Ovary (tissue), 9 donors: Measurements from ENCODE around the gene MARCOL. TPM values are rescaled to one million over a fixed set of nuclear protein-coding genes. Genes with fewer than 3 reads are reported as not detected.

Experiments used
- DNase-seq, 5 donors: peaks; one replicate each; pipeline ENCODE4 v3.0.0-alpha.2; 2019 to 2020
- H3K27ac ChIP-seq, 2 donors: fragments of 200-600 bp; one replicate each; pipeline versions ENCODE4 v1.5.1 to v1.8.0; 2019 to 2022
- H3K27me3 ChIP-seq: fragments of 200-600 bp; one replicate; pipeline ENCODE4 v1.8.0; 2022
- H3K36me3 ChIP-seq: fragments of 200-600 bp; sonication (generic); one replicate; pipeline ENCODE4 v1.5.1; 2019
- H3K4me1 ChIP-seq: one replicate; pipeline ENCODE4 v1.8.1; 2013; ENCODE audit warnings: mild to moderate bottlenecking, moderate library complexity; ENCODE audit not compliant: insufficient read depth
- H3K4me3 ChIP-seq: fragments of 200-600 bp; sonication (generic); one replicate; pipeline ENCODE4 v1.5.1; 2017
- H3K9me3 ChIP-seq, 2 donors: fragments of 200-600 bp in 1 of 2; sonication (generic) in 1 of 2; one replicate each; pipeline versions ENCODE4 v1.5.1 to v1.8.1; 2013 to 2019; ENCODE audit warnings: mild to moderate bottlenecking in 1 of 2, moderate library complexity in 1 of 2
- EP300 ChIP-seq: sonication (generic); formaldehyde crosslinking; IDR thresholded peaks from one replicate; pipeline ENCODE4 v1.6.1; 2017; ENCODE audit warnings: antibody characterized with exemption
- POLR2A ChIP-seq: fragments of 450-650 bp; IDR thresholded peaks from one replicate; pipeline ENCODE4 v1.6.1; 2017; ENCODE audit warnings: antibody characterized with exemption, mild to moderate bottlenecking, moderate library complexity
- WGBS, 3 donors: extraction: QIAGEN DNeasy Blood & Tissue Kit in 1 of 3; methylation state at CpG; one replicate each; pipeline versions ENCODE4 v1.1.5 to v1.1.7; 2013 to 2017; 5-methylcytosine and 5-hydroxymethylcytosine counted together
- intact Hi-C, 4 donors: fragments of 100-400 bp; cut with DNase I; formaldehyde crosslinking; loops; one replicate each; pipeline versions ENCODE4 v1.11.0 to v1.15.1; 2022 to 2023
- polyA plus RNA-seq, 2 donors: library from polyadenylated mRNA; stranded (reverse); fragments of 200-250 nt in 1 of 2; fragments of 350-450 nt in 1 of 2; fragmentation: Illumina TruSeq in 1 of 2; extraction: RNeasy Lipid Tissue Mini Kit (QIAGEN cat#74804) in 1 of 2; gene quantifications; one replicate each; pipeline ENCODE4 v1.2.3, GENCODE V29; 2013 to 2014
- total RNA-seq, 7 donors: library from RNA; depleted of rRNA in 2 of 7; stranded (reverse); fragments of >200 nt in 2 of 7; fragmentation: NEBNext Ultra II Directional in 3 of 7; extraction: Animal tissue kit (Norgen Biotek cat#: 25700) in 3 of 7; gene quantifications; one replicate each; pipeline versions ENCODE4 v1.1.0 to v1.2.4, GENCODE V29; 2016 to 2023
- TF ChIP-seq, protein P1 (sequence below), 3 donors: fragments of 450-650 bp in 2 of 3; fragments of 200-600 bp in 1 of 3; IDR thresholded peaks; one replicate each; pipeline versions ENCODE4 v1.5.1 to v1.8.0; 2016 to 2022; ENCODE audit warnings: antibody characterized with exemption in 3 of 3, mild to moderate bottlenecking in 1 of 3
- donor health status: DM: no; HTN: no; CAD: no; lungs with moderate emphysema.
- donor health status: DM: no; HTN: no; CAD: no.
- donor health status: Bipolar disorder and iron deficiency.
- donor health status: DM: yes; HTN: yes; CAD: no.
- donor health status: DM: no; HTN: no; CAD: no.
- donor health status: DM: yes; HTN: yes; CAD: no.

MARCOL gene
- total and polyA plus RNA-seq, 9 donors: 0.20 to 0.72 TPM; not detected in 7

DNA sequence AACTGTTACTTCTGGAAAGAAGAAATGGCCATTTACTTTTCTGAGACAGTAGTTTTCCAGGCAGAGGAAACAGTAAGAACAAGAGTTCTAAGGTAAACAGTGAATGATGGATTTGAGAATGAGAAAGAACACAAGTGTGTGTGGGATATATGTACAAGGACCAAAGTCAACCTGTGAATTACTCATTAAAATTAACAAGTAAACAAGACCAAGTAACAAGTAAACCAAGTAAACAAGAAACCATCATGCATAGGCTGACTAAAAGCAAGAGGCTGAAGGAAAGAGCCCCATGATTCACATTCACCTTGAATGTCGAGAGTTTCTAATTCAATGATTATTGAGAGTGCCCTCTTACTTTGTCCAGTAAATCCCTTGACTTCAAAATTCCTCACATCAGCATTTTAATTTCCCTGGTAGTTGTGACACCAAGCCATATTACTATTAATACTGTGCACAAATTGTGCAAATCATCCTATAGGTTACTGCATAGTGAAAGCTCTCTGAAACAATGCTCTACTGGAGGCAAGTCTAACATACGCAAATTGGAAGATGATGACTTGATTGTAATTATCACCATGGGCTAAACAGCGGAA, 9.8 kb upstream of the MARCOL start:
- 92 to 97% (median 94%) methylated on average over 3 of the region's 3 CpGs for WGBS, 3 donors
- Histone ChIP-seq H3K4me1 (no peaks in the 10 kb centered on the region), H3K9me3 (no peaks in the 10 kb centered on the region), H3K36me3 (no peaks in the 10 kb centered on the region), H3K27ac (no peak overlapping the region), H3K27me3 (no peaks in the 10 kb centered on the region), H3K4me3 (no peak overlapping the region)
- intact Hi-C loops: no loop called here
- TF ChIP-seq EP300: no peak
- TF ChIP-seq, protein P1, sequence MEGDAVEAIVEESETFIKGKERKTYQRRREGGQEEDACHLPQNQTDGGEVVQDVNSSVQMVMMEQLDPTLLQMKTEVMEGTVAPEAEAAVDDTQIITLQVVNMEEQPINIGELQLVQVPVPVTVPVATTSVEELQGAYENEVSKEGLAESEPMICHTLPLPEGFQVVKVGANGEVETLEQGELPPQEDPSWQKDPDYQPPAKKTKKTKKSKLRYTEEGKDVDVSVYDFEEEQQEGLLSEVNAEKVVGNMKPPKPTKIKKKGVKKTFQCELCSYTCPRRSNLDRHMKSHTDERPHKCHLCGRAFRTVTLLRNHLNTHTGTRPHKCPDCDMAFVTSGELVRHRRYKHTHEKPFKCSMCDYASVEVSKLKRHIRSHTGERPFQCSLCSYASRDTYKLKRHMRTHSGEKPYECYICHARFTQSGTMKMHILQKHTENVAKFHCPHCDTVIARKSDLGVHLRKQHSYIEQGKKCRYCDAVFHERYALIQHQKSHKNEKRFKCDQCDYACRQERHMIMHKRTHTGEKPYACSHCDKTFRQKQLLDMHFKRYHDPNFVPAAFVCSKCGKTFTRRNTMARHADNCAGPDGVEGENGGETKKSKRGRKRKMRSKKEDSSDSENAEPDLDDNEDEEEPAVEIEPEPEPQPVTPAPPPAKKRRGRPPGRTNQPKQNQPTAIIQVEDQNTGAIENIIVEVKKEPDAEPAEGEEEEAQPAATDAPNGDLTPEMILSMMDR (IDR thresholded peaks at IDR 0.05): no peak
- no peak for TF ChIP-seq POLR2A
- DNase-seq: no peak

DNA sequence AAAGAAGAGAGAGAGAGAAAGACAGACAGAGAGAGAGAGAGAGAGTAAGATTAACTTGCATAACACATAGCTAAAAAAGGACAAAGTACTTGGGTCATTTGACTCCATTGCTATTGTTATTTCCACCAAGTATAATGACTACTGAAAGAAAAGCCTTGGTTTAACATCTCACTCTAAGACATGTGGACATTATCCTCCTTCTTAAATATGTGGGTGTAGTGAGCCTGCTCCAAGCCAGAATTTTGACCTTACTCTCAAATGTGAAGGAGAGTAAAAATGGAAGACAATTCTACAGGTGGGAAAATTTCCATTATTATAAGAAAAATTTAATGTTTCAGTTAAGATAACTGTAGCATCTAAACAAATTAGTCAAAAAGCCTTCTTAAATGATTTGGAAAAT, 8.5 kb upstream of the MARCOL start:
- intact Hi-C loops: no loop called here
- Histone ChIP-seq H3K27me3 (no peaks in the 10 kb centered on the region), H3K27ac (no peak overlapping the region), H3K4me1 (no peaks in the 10 kb centered on the region), H3K9me3 (no peaks in the 10 kb centered on the region), H3K36me3 (no peaks in the 10 kb centered on the region), H3K4me3 (no peak overlapping the region)
- no peak for TF ChIP-seq POLR2A
- DNase-seq: no peak

DNA sequence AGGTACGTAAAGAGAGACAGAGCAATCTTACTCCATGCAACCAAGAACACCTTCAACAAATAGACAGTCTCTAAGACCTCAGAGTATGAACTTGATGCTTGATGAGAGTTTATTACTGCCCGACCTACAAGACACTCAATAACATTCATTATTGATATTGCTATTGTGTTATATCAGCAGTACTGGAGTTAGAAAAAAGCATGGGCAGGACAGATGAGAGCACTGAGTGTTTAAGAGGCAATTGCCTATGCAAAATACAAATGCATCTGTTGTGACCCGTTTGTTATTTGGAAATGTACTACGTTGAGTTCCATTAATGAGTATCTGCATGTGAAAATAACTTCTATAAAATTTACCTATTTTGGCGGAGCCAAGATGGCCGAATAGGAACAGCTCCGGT, 8.1 kb upstream of the MARCOL start:
- intact Hi-C loops: no loop called here
- Histone ChIP-seq H3K27ac (no peak overlapping the region), H3K4me3 (no peak overlapping the region), H3K9me3 (no peaks in the 10 kb centered on the region), H3K27me3 (no peaks in the 10 kb centered on the region), H3K4me1 (no peaks in the 10 kb centered on the region), H3K36me3 (no peaks in the 10 kb centered on the region)
- TF ChIP-seq POLR2A (no peak), EP300 (no peak)
- TF ChIP-seq, protein P1 (IDR thresholded peaks at IDR 0.05): no peak
- 93 to 96% (median 94%) methylated on average over 7 of the region's 7 CpGs for WGBS, 3 donors
- no peak for DNase-seq

DNA sequence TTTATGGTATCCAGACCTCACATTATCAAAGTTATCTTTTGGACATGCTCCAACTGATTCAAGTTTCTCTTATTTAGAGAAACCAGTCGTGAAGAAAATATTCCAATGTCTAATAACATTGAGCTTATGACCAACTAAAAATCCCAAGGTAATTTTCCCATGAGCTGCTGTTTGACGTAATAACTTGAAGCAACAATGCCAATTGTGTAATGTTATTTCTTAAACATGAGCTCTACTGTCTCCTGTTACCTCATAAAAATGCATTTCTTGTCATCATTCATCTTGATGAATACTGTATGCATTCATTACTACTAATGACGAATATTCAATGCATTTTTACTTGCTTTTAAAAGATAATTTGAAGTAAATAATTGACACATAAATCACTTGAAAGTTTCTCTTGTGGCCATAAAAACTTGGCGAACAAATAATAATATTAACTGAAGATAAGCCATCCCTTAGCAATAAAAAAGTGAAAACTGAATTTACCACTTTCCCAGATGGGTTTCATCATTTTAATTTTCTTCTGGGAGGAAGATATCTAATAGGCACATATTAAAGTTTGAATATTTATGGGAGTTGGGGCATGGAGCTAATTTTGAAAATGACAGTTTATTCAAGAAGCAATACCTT, 424 bp upstream of the MARCOL start:
- DNase-seq: no peak
- Histone ChIP-seq H3K9me3 (no peaks in the 10 kb centered on the region), H3K27me3 (no peaks in the 10 kb centered on the region), H3K4me1 (peaks cover 1% of the 10 kb centered on the region), H3K36me3 (no peaks in the 10 kb centered on the region), H3K27ac (no peak overlapping the region), H3K4me3 (no peak overlapping the region)
- WGBS, 3 donors: 5 to 12% (median 5%) methylated on average over 4 of the region's 4 CpGs
- TF ChIP-seq, protein P1 (IDR thresholded peaks at IDR 0.05): no peak
- TF ChIP-seq EP300 (no peak), POLR2A (no peak)
- intact Hi-C loops: no loop called here

DNA sequence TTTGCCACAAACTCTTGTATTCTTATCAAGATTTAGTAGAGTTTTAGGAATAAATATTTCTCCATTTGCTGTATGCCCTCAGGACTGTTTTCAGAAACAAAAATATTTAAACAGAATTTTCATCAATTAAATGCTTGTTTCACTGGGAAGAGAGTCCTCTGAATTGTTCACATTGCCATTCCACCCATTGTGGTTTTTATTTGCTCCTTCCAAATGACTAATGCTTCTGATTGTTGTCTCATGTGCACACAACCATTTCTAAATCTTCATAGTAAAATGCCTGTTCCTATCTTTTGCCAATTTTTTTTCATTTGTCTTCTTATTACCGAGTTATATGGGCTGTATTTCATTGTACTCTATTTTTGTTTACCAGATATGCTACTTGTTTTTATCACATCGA, 10.6 kb downstream of the MARCOL start:
- TF ChIP-seq, protein P1 (IDR thresholded peaks at IDR 0.05): no peak
- TF ChIP-seq POLR2A (no peak), EP300 (no peak)
- 57 to 75% (median 69%) methylated on average over 2 of the region's 2 CpGs for WGBS, 3 donors
- Histone ChIP-seq H3K9me3 (no peaks in the 10 kb centered on the region), H3K36me3 (no peaks in the 10 kb centered on the region), H3K27ac (no peak overlapping the region), H3K27me3 (no peaks in the 10 kb centered on the region), H3K4me1 (no peaks in the 10 kb centered on the region), H3K4me3 (no peak overlapping the region)
- intact Hi-C loops: no loop called here
- no peak for DNase-seq
